Activated CD4-positive, alpha-beta T cell treated with anti-CD3 and anti-CD28 coated beads, Interleukin-2, amount 10 ng/mL, durations not matched to agents 24 days and 14 days (primary cell): ENCODE data around the gene THSD1. TPM values are rescaled to one million over a fixed set of nuclear protein-coding genes. Genes with fewer than 3 reads are reported as not detected.
"Not testable (repeated sequence)": the region's sequence is repeated elsewhere in the genome, so short reads cannot be mapped to it uniquely, and the experiment has no call there.

Experiments
- DNase-seq: peaks from one replicate; pipeline ENCODE4 v3.0.0; 2022
- H3K27ac Mint-ChIP-seq: one replicate; pipeline ENCODE4 v1.8.0; 2022; ENCODE audit warnings: mild to moderate bottlenecking, mixed read lengths
- H3K27me3 Mint-ChIP-seq: one replicate; pipeline ENCODE4 v1.8.0; 2022; ENCODE audit warnings: mixed read lengths
- H3K36me3 Mint-ChIP-seq: one replicate; pipeline ENCODE4 v1.8.0; 2022; ENCODE audit warnings: low read depth, mild to moderate bottlenecking, mixed read lengths
- H3K4me1 Mint-ChIP-seq: one replicate; pipeline ENCODE4 v1.8.0; 2021; ENCODE audit warnings: mixed read lengths
- H3K4me3 Mint-ChIP-seq: one replicate; pipeline ENCODE4 v1.8.0; 2022; ENCODE audit warnings: mild to moderate bottlenecking, moderate library complexity, mixed read lengths
- H3K9me3 Mint-ChIP-seq: one replicate; pipeline ENCODE4 v1.8.0; 2021; ENCODE audit warnings: mixed read lengths
- intact Hi-C: fragments of 100-400 bp; cut with micrococcal nuclease; formaldehyde crosslinking; loops from one replicate; pipeline ENCODE4 v1.15.1; 2023
- total RNA-seq: library from RNA; stranded (reverse); gene quantifications from 2 replicates; pipeline ENCODE4 v1.2.3, GENCODE V29; 2022

THSD1 gene
- total RNA-seq, 1 donor from 2014 or later = 0.14 TPM

- H3K36me3 Mint-ChIP-seq, DNase-seq, H3K4me1 Mint-ChIP-seq, H3K27ac Mint-ChIP-seq, H3K4me3 Mint-ChIP-seq, intact Hi-C loops: not testable (repeated sequence)
- peaks cover 10% of the 10 kb centered on the region for H3K9me3 Mint-ChIP-seq
- peaks cover 11% of the 10 kb centered on the region for H3K27me3 Mint-ChIP-seq
Measured at GRCh38 chr13:52362169-52362887, 43.6 kb downstream of the THSD1 start.

DNA sequence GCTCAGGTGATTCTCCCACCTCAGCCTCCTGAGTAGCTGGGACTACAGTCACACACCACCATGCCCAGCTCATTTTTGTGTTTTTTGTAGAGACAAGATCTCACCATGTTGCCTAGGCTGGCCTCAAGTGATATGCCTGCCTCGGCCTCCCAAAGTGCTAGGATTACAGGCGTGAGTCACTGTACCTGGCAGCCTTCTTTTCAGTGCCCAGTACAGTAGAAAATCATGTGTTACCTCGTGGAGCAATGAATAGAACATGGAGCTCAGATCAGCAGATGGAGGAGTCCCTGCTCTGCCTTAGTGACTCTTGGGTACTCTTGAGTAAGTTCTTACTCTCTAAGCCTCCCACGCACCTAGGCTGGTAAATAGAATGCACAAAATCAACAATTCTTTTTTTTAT lies 44.7 kb downstream of the THSD1 start:
- Mint-ChIP-seq H3K9me3 (peaks cover 10% of the 10 kb centered on the region), H3K4me3 (no peak overlapping the region), H3K27ac (no peak overlapping the region), H3K27me3 (peaks cover 14% of the 10 kb centered on the region), H3K4me1 (no peaks in the 10 kb centered on the region), H3K36me3 (no peaks in the 10 kb centered on the region)
- intact Hi-C loops = no loop called here
- DNase-seq = no peak

DNA sequence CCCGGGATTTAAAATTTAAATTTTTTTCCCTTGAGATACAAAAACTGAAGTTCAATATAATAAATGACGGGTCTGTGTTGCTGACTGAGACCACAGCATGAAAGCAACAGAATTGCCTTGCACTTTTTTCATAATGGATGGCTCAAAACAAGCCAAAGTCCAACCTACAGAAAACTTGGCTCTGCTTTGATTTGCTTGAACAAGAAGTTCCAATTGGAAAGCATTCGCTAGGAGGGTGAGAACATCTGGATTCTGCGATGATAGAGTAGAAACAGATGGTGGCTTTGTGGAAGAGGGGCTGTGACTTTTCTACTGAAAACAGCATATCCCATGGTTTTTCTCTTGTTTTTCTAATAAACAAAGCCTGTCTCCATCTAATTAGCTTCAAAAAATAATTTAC lies 46.4 kb downstream of the THSD1 start:
- intact Hi-C loops = no loop called here
- no peak for DNase-seq
- H3K27me3 Mint-ChIP-seq = peaks cover 20% of the 10 kb centered on the region
- H3K4me1 Mint-ChIP-seq = no peaks in the 10 kb centered on the region
- H3K9me3 Mint-ChIP-seq = peaks cover 6% of the 10 kb centered on the region
- H3K36me3 Mint-ChIP-seq = no peaks in the 10 kb centered on the region
- no peak overlapping the region for H3K27ac Mint-ChIP-seq
- no peak overlapping the region for H3K4me3 Mint-ChIP-seq

- H3K27ac Mint-ChIP-seq = no peak overlapping the region
- H3K4me3 Mint-ChIP-seq = no peak overlapping the region
- intact Hi-C loops = no loop called here
- H3K9me3 Mint-ChIP-seq = no peaks in the 10 kb centered on the region
- DNase-seq = no peak
- H3K27me3 Mint-ChIP-seq = peaks cover 21% of the 10 kb centered on the region
- no peaks in the 10 kb centered on the region for H3K36me3 Mint-ChIP-seq
- H3K4me1 Mint-ChIP-seq = no peaks in the 10 kb centered on the region
Measured at GRCh38 chr13:52356327-52356726, 49.6 kb downstream of the THSD1 start.

DNA sequence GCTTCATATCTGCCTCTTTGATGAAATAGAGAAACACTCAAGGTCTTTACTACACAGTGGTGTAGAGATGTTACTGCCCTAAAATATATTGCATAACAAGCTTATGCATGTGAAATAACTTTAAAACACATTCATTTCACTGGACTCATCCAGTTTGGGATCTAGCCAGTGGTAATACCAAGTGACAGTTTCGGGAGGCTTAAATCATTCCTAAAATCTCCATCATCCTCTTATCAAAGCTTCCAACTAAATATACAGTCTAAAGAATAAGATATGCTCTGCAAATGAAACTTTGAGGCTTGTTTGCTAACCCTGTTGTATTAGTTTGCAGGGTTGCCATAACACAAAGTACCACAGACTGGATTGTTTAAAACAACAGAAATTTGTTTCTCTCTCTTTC lies 52.8 kb downstream of the THSD1 start:
- intact Hi-C loops = no loop called here
- H3K27me3 Mint-ChIP-seq = peaks cover 16% of the 10 kb centered on the region
- H3K9me3 Mint-ChIP-seq = no peaks in the 10 kb centered on the region
- no peak overlapping the region for H3K4me3 Mint-ChIP-seq
- DNase-seq = no peak
- H3K4me1 Mint-ChIP-seq = no peaks in the 10 kb centered on the region
- H3K27ac Mint-ChIP-seq = no peak overlapping the region
- no peaks in the 10 kb centered on the region for H3K36me3 Mint-ChIP-seq

DNA sequence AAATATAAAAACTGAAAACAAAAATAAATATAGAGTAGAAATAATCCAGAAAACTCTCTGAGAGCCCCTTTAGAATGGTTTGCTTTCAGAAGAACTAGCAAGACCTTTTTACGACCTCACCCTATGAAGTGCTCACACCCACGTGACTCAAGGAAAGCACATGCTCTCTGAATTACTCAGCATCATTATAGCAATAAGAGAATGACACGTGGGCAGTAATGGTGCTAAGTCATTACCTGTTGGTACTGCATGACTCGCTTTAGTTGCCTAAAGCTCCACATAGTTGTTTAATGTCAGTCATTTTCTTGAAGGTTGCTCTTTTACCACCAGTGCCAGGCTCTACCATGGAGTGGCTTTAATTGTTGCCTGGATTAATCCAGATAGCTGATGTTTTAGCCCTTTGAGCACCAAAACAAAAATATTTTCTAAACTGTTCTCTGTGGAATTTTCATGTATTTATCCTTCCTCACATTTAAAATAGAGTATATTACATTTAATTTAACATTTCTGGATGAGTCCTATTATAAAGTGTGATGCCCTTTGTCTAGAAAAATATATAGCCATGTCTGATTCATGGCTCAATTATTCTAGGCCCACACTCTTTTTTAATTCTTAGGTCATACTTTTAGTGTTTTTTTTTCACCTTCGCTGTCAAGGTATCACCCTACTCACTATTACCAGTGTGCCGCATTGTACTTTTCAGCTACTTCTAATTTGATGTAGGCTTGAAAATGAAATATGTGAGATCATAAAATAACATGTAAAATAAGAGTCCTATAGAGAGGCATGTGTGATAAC lies 56.8 kb downstream of the THSD1 start:
- Mint-ChIP-seq H3K9me3 (no peaks in the 10 kb centered on the region), H3K4me1 (no peaks in the 10 kb centered on the region), H3K36me3 (no peaks in the 10 kb centered on the region), H3K4me3 (no peak overlapping the region), H3K27me3 (peaks cover 15% of the 10 kb centered on the region), H3K27ac (no peak overlapping the region)
- intact Hi-C loops = no loop called here
- no peak for DNase-seq

DNA sequence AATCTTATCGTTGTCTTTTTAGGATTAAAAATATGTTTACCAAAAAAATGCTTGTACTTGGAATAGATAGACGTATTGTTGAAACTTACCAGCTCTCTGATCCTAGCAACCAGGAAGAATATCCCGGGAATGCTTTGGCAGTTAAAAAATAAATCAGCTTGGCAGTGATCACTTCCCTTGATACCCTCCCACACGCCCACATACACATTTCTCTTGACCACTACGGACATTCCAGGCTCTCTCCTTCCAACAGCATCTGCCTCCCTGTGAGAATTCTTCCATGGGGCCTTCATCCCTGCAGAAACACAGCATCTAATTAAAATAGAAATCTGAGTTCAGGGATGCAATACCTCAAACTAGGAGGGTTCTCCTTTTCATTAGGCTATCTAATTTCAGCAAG lies 57.9 kb downstream of the THSD1 start:
- Mint-ChIP-seq H3K27me3 (peaks cover 13% of the 10 kb centered on the region), H3K4me3 (no peak overlapping the region), H3K4me1 (no peaks in the 10 kb centered on the region), H3K36me3 (no peaks in the 10 kb centered on the region), H3K9me3 (no peaks in the 10 kb centered on the region), H3K27ac (no peak overlapping the region)
- intact Hi-C loops = no loop called here
- no peak for DNase-seq

DNA sequence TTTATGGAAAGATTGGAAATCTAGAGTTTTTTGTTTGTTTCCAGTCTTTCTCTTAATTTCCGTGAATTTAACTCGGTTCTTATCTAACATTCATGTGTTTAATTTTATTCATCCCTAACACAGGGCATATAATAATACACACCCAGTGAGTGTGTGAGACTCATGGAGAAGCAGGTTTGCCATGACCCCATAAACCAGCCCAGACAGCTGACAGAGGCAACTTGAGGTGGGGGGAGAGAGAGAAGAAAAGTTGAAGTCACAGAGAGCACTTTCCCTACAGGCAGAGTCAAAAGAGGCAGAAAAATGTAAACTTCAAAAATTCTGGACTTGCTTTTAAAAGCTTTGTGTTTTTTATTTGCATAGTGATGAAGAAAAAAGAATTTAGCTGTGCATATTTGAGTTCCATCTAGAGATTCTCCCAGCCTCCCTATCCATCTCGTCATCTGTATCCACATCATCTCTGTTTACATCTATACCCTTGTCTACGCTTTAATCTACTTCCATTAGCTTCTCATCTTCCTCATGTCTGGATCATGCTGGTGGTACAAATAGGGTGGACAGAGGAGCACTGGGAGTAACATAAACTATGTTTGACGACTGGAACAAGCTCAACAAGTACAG lies 60.2 kb downstream of the THSD1 start:
- intact Hi-C loops = no loop called here
- no peak for DNase-seq
- no peaks in the 10 kb centered on the region for H3K4me1 Mint-ChIP-seq
- H3K36me3 Mint-ChIP-seq = no peaks in the 10 kb centered on the region
- H3K9me3 Mint-ChIP-seq = no peaks in the 10 kb centered on the region
- H3K27ac Mint-ChIP-seq = no peak overlapping the region
- peaks cover 15% of the 10 kb centered on the region for H3K27me3 Mint-ChIP-seq
- no peak overlapping the region for H3K4me3 Mint-ChIP-seq

- intact Hi-C loops = no loop called here
- DNase-seq = no peak
Measured at GRCh38 chr13:52345048-52345447, 60.9 kb downstream of the THSD1 start.

DNA sequence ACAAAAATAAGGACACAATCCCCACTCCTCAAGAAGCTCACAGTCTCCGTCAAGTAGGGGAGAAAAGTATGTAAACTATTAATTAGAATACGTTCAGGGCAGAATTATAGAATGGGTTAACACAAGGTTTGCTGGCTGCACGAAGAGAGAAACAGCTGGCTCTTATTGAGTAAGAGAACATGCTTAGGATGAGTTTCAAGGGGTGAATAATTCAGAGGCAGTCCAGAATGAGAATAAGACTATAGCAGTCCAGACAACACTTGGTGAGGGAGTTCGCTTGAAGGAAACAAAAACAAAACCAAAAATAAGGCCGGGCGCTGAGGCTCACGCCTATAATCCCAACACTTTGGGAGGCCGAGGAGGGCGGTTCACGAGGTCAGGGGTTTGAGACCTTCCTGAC lies 61.9 kb downstream of the THSD1 start:
- Mint-ChIP-seq H3K4me1 (no peaks in the 10 kb centered on the region), H3K27me3 (peaks cover 15% of the 10 kb centered on the region), H3K36me3 (no peaks in the 10 kb centered on the region), H3K9me3 (no peaks in the 10 kb centered on the region), H3K4me3 (no peak overlapping the region), H3K27ac (no peak overlapping the region)
- DNase-seq = no peak
- intact Hi-C loops = no loop called here

More at GRCh38 chr13:52345048-52345447, 60.9 kb downstream of the THSD1 start:
- Mint-ChIP-seq H3K27me3 (peaks cover 15% of the 10 kb centered on the region), H3K27ac (no peak overlapping the region), H3K36me3 (no peaks in the 10 kb centered on the region), H3K9me3 (no peaks in the 10 kb centered on the region), H3K4me3 (no peak overlapping the region), H3K4me1 (no peaks in the 10 kb centered on the region)

GRCh38 chr13:52342203-52342602 lies 63.8 kb downstream of the THSD1 start:
- H3K36me3 Mint-ChIP-seq, intact Hi-C loops, H3K4me1 Mint-ChIP-seq, H3K27ac Mint-ChIP-seq, H3K9me3 Mint-ChIP-seq, H3K4me3 Mint-ChIP-seq, DNase-seq: not testable (repeated sequence)
- peaks cover 13% of the 10 kb centered on the region for H3K27me3 Mint-ChIP-seq

GRCh38 chr13:52337828-52338455 lies 68.0 kb downstream of the THSD1 start:
- DNase-seq, H3K36me3 Mint-ChIP-seq, H3K27me3 Mint-ChIP-seq, H3K9me3 Mint-ChIP-seq, H3K4me3 Mint-ChIP-seq, H3K27ac Mint-ChIP-seq, intact Hi-C loops, H3K4me1 Mint-ChIP-seq: not testable (repeated sequence)

- H3K9me3 Mint-ChIP-seq, H3K4me3 Mint-ChIP-seq, H3K36me3 Mint-ChIP-seq, H3K27ac Mint-ChIP-seq, H3K4me1 Mint-ChIP-seq, intact Hi-C loops, DNase-seq, H3K27me3 Mint-ChIP-seq: not testable (repeated sequence)
Measured at GRCh38 chr13:52334107-52334506, 71.9 kb downstream of the THSD1 start.

GRCh38 chr13:52331844-52332243 lies 74.1 kb downstream of the THSD1 start:
- H3K27ac Mint-ChIP-seq, H3K36me3 Mint-ChIP-seq, H3K4me3 Mint-ChIP-seq, intact Hi-C loops, H3K9me3 Mint-ChIP-seq, DNase-seq, H3K27me3 Mint-ChIP-seq, H3K4me1 Mint-ChIP-seq: not testable (repeated sequence)
